Measurements from ENCODE around the gene TMPO.
"Not testable (repeated sequence)": the region's sequence is repeated elsewhere in the genome, so short reads cannot be mapped to it uniquely, and the experiment has no call there.

TMPO gene

GRCh38 chr12:98515287-98516110 is at the start of gene TMPO:
Gene TMPO, plus strand, starts transcription at chr12:98515590. Its CDS starts 278 bp downstream, at chr12:98515868.
- peak; percentile 91 for DNase-seq (ENCODE audit: low read depth)

- no peak for DNase-seq (ENCODE audit: low read depth)
These were observed 49.3 kb upstream of the TMPO start for GRCh38 chr12:98465950-98466602.

- DNase-seq (ENCODE audit: low read depth): no peak
These were observed 48.6 kb upstream of the TMPO start for GRCh38 chr12:98466640-98467400.

- no peak for DNase-seq (ENCODE audit: low read depth)
These were observed 46.3 kb upstream of the TMPO start for GRCh38 chr12:98469109-98469508.

- DNase-seq (ENCODE audit: low read depth): no peak
These were observed 44.8 kb upstream of the TMPO start for GRCh38 chr12:98470469-98471082.

GRCh38 chr12:98471085-98471484 is 44.3 kb upstream of the TMPO start:
- DNase-seq (ENCODE audit: low read depth): no peak

- no peak for DNase-seq (ENCODE audit: low read depth)
These were observed 39.9 kb upstream of the TMPO start for GRCh38 chr12:98475565-98475908.

- DNase-seq (ENCODE audit: low read depth): no peak
These were observed 36.8 kb upstream of the TMPO start for GRCh38 chr12:98478606-98479005.

GRCh38 chr12:98483621-98484503 is 31.5 kb upstream of the TMPO start:
- DNase-seq (ENCODE audit: low read depth): no peak

- no peak for DNase-seq (ENCODE audit: low read depth)
These were observed 29.5 kb upstream of the TMPO start for GRCh38 chr12:98485792-98486340.

GRCh38 chr12:98488416-98488815 is 27.0 kb upstream of the TMPO start:
- not testable (repeated sequence) for DNase-seq (ENCODE audit: low read depth)

GRCh38 chr12:98489176-98489575 is 26.2 kb upstream of the TMPO start:
- DNase-seq (ENCODE audit: low read depth): no peak

GRCh38 chr12:98490501-98491453 is 24.6 kb upstream of the TMPO start:
- peak; percentile 93 for DNase-seq (ENCODE audit: low read depth)

GRCh38 chr12:98492580-98493140 is 22.7 kb upstream of the TMPO start:
- no peak for DNase-seq (ENCODE audit: low read depth)

GRCh38 chr12:98501266-98501629 is 14.1 kb upstream of the TMPO start:
- not testable (repeated sequence) for DNase-seq (ENCODE audit: low read depth)

- peak; percentile 94 for DNase-seq (ENCODE audit: low read depth)
These were observed 12.1 kb upstream of the TMPO start for GRCh38 chr12:98503342-98503591.

GRCh38 chr12:98503592-98504367 is 11.6 kb upstream of the TMPO start:
- DNase-seq (ENCODE audit: low read depth): peak; percentile 92

- no peak for DNase-seq (ENCODE audit: low read depth)
These were observed 11.1 kb upstream of the TMPO start for GRCh38 chr12:98504368-98504617.

GRCh38 chr12:98509063-98509462 is 6.3 kb upstream of the TMPO start:
- no peak for DNase-seq (ENCODE audit: low read depth)
